Astrocyte (in vitro differentiated cells and primary cell): ENCODE data around the gene CDHR5. TPM values are rescaled to one million over a fixed set of nuclear protein-coding genes. Genes with fewer than 3 reads are reported as not detected.

Source experiments
- DNase-seq: peaks from one replicate; pipeline ENCODE4 v3.0.0-alpha.2; 2010; ENCODE audit warnings: low read depth
- FAIRE-seq: peaks from 2 replicates; lab custom pipeline; 2011; peaks lifted over from hg19 to GRCh38; lab: Jason Lieb, UNC
- H2AFZ ChIP-seq: 2 replicates; pipeline ENCODE4 v1.6.0; 2012; ENCODE audit warnings: low read depth, low read length, inconsistent platforms
- H3K27ac ChIP-seq: 2 replicates; pipeline ENCODE4 v1.5.1; 2011; ENCODE audit warnings: low read depth, low read length, inconsistent platforms
- H3K27me3 ChIP-seq: 2 replicates; pipeline ENCODE4 v1.6.0; 2011; ENCODE audit warnings: low read length, inconsistent platforms; ENCODE audit not compliant: insufficient read depth
- H3K36me3 ChIP-seq: 2 replicates; pipeline ENCODE4 v1.5.1; 2011; ENCODE audit warnings: low read length, inconsistent platforms; ENCODE audit not compliant: insufficient read depth
- H3K4me1 ChIP-seq: 2 replicates; pipeline ENCODE4 v1.5.1; 2011; ENCODE audit warnings: low read length, inconsistent platforms; ENCODE audit not compliant: insufficient read depth
- H3K4me2 ChIP-seq: 2 replicates; pipeline ENCODE4 v1.6.0; 2012; ENCODE audit warnings: low read length, inconsistent platforms
- H3K4me3 ChIP-seq: 2 replicates; pipeline ENCODE4 v1.5.1; 2011; ENCODE audit warnings: low read depth, mild to moderate bottlenecking, low read length, inconsistent platforms; ENCODE audit not compliant: insufficient read depth
- H3K79me2 ChIP-seq: 2 replicates; pipeline ENCODE4 v1.6.0; 2012; ENCODE audit warnings: mild to moderate bottlenecking, low read length, inconsistent platforms; ENCODE audit not compliant: insufficient read depth
- H3K9ac ChIP-seq: 2 replicates; pipeline ENCODE4 v1.6.0; 2012; ENCODE audit warnings: mild to moderate bottlenecking, low read length, inconsistent platforms
- H3K9me3 ChIP-seq: 2 replicates; pipeline ENCODE4 v1.5.1; 2012; ENCODE audit warnings: low read depth, mild to moderate bottlenecking, low read length, inconsistent platforms; ENCODE audit not compliant: insufficient read depth
- H4K20me1 ChIP-seq: 2 replicates; pipeline ENCODE4 v1.6.0; 2012; ENCODE audit warnings: low read length, inconsistent platforms; ENCODE audit not compliant: insufficient read depth
- H3K27ac Mint-ChIP-seq: one replicate; pipeline ENCODE4 v1.8.0; 2021; ENCODE audit warnings: mild to moderate bottlenecking, mixed read lengths; ENCODE audit not compliant: unreplicated experiment
- H3K27me3 Mint-ChIP-seq: one replicate; pipeline ENCODE4 v1.8.0; 2021; ENCODE audit warnings: low read depth, mixed read lengths; ENCODE audit not compliant: unreplicated experiment
- H3K36me3 Mint-ChIP-seq: one replicate; pipeline ENCODE4 v1.8.0; 2021; ENCODE audit warnings: low read depth, mixed read lengths; ENCODE audit not compliant: unreplicated experiment
- H3K4me1 Mint-ChIP-seq: one replicate; pipeline ENCODE4 v1.8.0; 2021; ENCODE audit warnings: low read depth, mixed read lengths; ENCODE audit not compliant: unreplicated experiment
- H3K4me3 Mint-ChIP-seq: one replicate; pipeline ENCODE4 v1.8.0; 2021; ENCODE audit warnings: mild to moderate bottlenecking, moderate library complexity, mixed read lengths; ENCODE audit not compliant: unreplicated experiment
- H3K9me3 Mint-ChIP-seq: one replicate; pipeline ENCODE4 v1.8.0; 2021; ENCODE audit warnings: mild to moderate bottlenecking, mixed read lengths; ENCODE audit not compliant: unreplicated experiment
- EZH2 ChIP-seq: IDR thresholded peaks from 2 replicates; pipeline ENCODE4 v1.6.1; 2012; ENCODE audit warnings: mild to moderate bottlenecking, low read length, inconsistent platforms; ENCODE audit not compliant: insufficient read depth
- total RNA-seq: library from RNA; stranded (reverse); gene quantifications from 2 replicates; pipeline ENCODE4 v1.2.1, GENCODE V29; 2021
- TF ChIP-seq, protein P1 (sequence below): IDR thresholded peaks from 2 replicates; pipeline ENCODE4 v1.5.1; 2011; ENCODE audit warnings: low read depth, mild to moderate bottlenecking, inconsistent platforms, low read length, moderate library complexity; ENCODE audit not compliant: insufficient read depth

The CDHR5 gene
- total RNA-seq, 1 donor from 2014 or later = not detected

DNA sequence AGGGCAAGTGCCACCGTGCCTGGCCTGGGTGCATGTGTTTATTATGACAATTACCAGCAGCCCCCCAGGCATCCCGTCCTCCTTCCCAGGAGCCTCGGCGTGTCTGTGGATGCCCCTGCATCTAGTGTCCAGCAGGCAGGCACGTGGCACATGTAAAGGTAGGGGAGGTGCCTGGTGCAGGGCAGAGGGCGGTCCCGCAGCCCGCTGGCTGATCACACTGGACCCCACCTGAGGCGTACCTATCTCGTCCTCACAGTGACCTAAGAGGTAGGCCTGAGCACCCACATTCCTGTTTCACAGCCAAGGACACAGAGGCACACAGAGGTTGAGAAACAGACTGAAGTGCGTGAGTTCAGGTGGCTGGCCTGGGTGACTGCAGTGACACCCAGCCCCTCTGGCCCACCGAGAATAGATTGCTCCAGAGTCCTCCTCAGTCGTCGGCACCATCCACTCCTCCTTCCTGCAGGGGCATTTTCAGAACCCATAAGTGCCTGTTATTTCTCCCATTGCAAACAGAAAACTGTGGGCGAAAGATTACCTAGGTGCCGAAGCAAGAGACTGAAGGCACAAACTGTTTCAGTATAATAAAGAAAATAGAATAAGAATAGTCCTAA is 51.5 kb downstream of the CDHR5 start:
- Histone ChIP-seq H3K4me2 (no peak overlapping the region), H3K27me3 (peaks cover 6% of the 10 kb centered on the region), H3K27ac (no peak overlapping the region), H3K36me3 (no peaks in the 10 kb centered on the region), H3K79me2 (peaks cover 16% of the 10 kb centered on the region), H3K4me1 (peaks cover 20% of the 10 kb centered on the region), H4K20me1 (peaks cover 15% of the 10 kb centered on the region), H3K9ac (no peak overlapping the region), H3K9me3 (no peaks in the 10 kb centered on the region), H3K4me3 (no peak overlapping the region), H2AFZ (no peak overlapping the region)
- Mint-ChIP-seq H3K9me3 (no peaks in the 10 kb centered on the region), H3K27me3 (peaks cover 17% of the 10 kb centered on the region), H3K36me3 (peaks cover 7% of the 10 kb centered on the region), H3K4me3 (no peak overlapping the region), H3K4me1 (peaks cover 17% of the 10 kb centered on the region), H3K27ac (no peak overlapping the region)
- TF ChIP-seq EZH2 = no peak
- TF ChIP-seq, protein P1, sequence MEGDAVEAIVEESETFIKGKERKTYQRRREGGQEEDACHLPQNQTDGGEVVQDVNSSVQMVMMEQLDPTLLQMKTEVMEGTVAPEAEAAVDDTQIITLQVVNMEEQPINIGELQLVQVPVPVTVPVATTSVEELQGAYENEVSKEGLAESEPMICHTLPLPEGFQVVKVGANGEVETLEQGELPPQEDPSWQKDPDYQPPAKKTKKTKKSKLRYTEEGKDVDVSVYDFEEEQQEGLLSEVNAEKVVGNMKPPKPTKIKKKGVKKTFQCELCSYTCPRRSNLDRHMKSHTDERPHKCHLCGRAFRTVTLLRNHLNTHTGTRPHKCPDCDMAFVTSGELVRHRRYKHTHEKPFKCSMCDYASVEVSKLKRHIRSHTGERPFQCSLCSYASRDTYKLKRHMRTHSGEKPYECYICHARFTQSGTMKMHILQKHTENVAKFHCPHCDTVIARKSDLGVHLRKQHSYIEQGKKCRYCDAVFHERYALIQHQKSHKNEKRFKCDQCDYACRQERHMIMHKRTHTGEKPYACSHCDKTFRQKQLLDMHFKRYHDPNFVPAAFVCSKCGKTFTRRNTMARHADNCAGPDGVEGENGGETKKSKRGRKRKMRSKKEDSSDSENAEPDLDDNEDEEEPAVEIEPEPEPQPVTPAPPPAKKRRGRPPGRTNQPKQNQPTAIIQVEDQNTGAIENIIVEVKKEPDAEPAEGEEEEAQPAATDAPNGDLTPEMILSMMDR = no peak
- DNase-seq (no peak), FAIRE-seq (no peak)

DNA sequence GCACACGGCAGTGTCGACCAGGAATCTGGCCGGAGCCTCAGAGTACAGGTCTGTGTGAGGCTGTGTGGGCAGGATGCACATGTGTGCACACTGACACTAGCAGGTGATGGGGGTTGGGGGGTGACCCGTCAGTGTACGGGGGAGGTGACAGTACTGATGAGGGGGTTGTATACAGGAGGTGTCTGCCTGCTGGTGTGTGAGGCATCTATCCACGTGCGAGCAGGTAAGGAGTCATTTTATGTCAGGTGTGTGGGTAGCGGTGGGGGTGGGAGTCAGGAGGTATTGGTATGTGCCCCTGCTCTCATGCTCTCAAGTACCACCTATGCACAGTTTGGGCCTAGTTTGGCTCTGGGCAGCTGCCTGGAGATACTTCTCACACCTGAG is 53.0 kb downstream of the CDHR5 start:
- Mint-ChIP-seq H3K9me3 (no peaks in the 10 kb centered on the region), H3K27ac (no peak overlapping the region), H3K36me3 (peaks cover 5% of the 10 kb centered on the region), H3K27me3 (peaks cover 17% of the 10 kb centered on the region), H3K4me1 (peaks cover 8% of the 10 kb centered on the region), H3K4me3 (no peak overlapping the region)
- no peak for FAIRE-seq
- peaks cover under 1% of the 10 kb centered on the region for H4K20me1 ChIP-seq
- peaks cover 6% of the 10 kb centered on the region for H3K27me3 ChIP-seq
- no peak overlapping the region for H3K9ac ChIP-seq
- H3K79me2 ChIP-seq = peaks cover 1% of the 10 kb centered on the region
- no peak overlapping the region for H3K4me3 ChIP-seq
- H3K4me1 ChIP-seq = peaks cover 10% of the 10 kb centered on the region
- H3K9me3 ChIP-seq = no peaks in the 10 kb centered on the region
- H3K4me2 ChIP-seq = no peak overlapping the region
- no peak overlapping the region for H3K27ac ChIP-seq
- TF ChIP-seq, protein P1 = no peak
- H3K36me3 ChIP-seq = no peaks in the 10 kb centered on the region
- DNase-seq = no peak
- no peak overlapping the region for H2AFZ ChIP-seq

DNA sequence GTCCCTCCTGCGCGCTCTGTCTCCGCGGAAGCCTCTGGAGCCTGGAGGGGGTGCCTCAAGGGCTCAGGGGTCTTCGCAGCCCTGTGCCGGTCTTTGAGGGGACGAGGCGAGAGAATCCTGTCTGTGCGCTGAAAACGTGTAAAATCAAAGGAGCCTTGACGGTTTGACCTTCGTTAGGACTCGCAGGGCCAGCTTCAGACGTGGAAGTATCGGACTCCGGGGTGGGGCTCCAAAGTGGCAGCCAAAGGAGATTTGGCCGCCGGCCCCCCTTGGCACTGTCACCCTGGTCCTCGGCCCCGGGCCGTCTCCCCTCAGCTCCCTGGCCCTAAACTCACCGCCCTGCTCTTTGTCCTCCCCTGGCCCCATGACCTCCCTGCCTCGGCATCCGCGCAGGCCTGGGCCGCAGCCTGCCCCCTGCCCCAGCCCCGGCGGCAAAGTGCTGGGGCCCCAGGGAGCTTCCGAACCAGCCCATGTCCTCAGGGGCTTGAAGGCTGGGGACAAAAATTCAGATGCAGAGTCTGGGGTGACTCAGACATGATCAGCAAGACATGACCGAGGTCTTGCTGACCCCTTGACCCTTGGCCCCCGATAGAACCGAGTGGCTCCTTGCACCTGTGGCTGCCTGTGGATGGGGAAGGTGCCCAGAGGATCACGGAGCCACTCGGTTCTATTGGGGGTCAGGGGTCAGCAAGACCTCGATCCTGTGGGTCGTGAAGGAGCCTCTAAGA is 55.4 kb downstream of the CDHR5 start:
- no peaks in the 10 kb centered on the region for H3K9me3 Mint-ChIP-seq

More for the DNA sequence above, 55.4 kb downstream of the CDHR5 start:
- peaks cover 3% of the 10 kb centered on the region for H3K36me3 Mint-ChIP-seq
- peaks cover 8% of the 10 kb centered on the region for H3K27me3 Mint-ChIP-seq
- Histone ChIP-seq H3K27ac (no peak overlapping the region), H3K9me3 (no peaks in the 10 kb centered on the region), H3K9ac (peak overlapping the region; percentile 75), H2AFZ (peak overlapping the region; percentile 13), H3K36me3 (no peaks in the 10 kb centered on the region), H3K27me3 (peaks cover under 1% of the 10 kb centered on the region), H3K4me1 (peaks cover 7% of the 10 kb centered on the region), H4K20me1 (no peaks in the 10 kb centered on the region), H3K4me2 (peak overlapping the region; percentile 90), H3K4me3 (peak overlapping the region; percentile 57), H3K79me2 (no peaks in the 10 kb centered on the region)
- DNase-seq (no peak), FAIRE-seq (no peak)
- H3K27ac Mint-ChIP-seq = peak overlapping the region; percentile 72
- H3K4me1 Mint-ChIP-seq = peaks cover 6% of the 10 kb centered on the region
- H3K4me3 Mint-ChIP-seq = peak overlapping the region; percentile 81
- TF ChIP-seq EZH2 = peak; percentile 22
- TF ChIP-seq, protein P1 = no peak
